HPDE6-E6E7 (cell line): ENCODE results near the gene TIMM50.
"Not testable (repeated sequence)": the region's sequence is repeated elsewhere in the genome, so short reads cannot be mapped to it uniquely, and the experiment has no call there.

Experiments
- DNase-seq: peaks from one replicate; pipeline ENCODE4 v3.0.0; 2011; ENCODE audit warnings: missing footprints; ENCODE audit errors: extremely low spot score

Gene TIMM50

GRCh38 chr19:39469567-39469966, 11.1 kb upstream of the TIMM50 start:
- DNase-seq = no peak

GRCh38 chr19:39470724-39471339, 9.8 kb upstream of the TIMM50 start:
- DNase-seq = no peak

- DNase-seq = no peak
Measured at GRCh38 chr19:39471756-39472536, 8.7 kb upstream of the TIMM50 start.

- DNase-seq = no peak
Measured at GRCh38 chr19:39472746-39473442, 7.7 kb upstream of the TIMM50 start.

GRCh38 chr19:39473443-39473960, 7.1 kb upstream of the TIMM50 start:
- DNase-seq = no peak

- DNase-seq = no peak
Measured at GRCh38 chr19:39474139-39474620, 6.5 kb upstream of the TIMM50 start.

- no peak for DNase-seq
Measured at GRCh38 chr19:39475748-39476147, 4.9 kb upstream of the TIMM50 start.

GRCh38 chr19:39479319-39479801, 1.3 kb upstream of the TIMM50 start:
- DNase-seq = not testable (repeated sequence)

GRCh38 chr19:39479916-39480315, 722 bp upstream of the TIMM50 start:
- DNase-seq = no peak

GRCh38 chr19:39481229-39481545, 549 bp downstream of the TIMM50 start:
- DNase-seq = no peak

- DNase-seq = no peak
Measured at GRCh38 chr19:39481676-39482075, 1.0 kb downstream of the TIMM50 start.

- DNase-seq = no peak
Measured at GRCh38 chr19:39483141-39483540, 2.5 kb downstream of the TIMM50 start.

GRCh38 chr19:39489756-39490155, 9.1 kb downstream of the TIMM50 start:
- DNase-seq = no peak

- DNase-seq = no peak
Measured at GRCh38 chr19:39492225-39492624, 11.6 kb downstream of the TIMM50 start.

- DNase-seq = no peak
Measured at GRCh38 chr19:39492788-39493187, 12.2 kb downstream of the TIMM50 start.

GRCh38 chr19:39494661-39495060, 14.0 kb downstream of the TIMM50 start:
- no peak for DNase-seq

GRCh38 chr19:39496063-39496462, 15.4 kb downstream of the TIMM50 start:
- DNase-seq = no peak

- DNase-seq = no peak
Measured at GRCh38 chr19:39497701-39497995, 17.0 kb downstream of the TIMM50 start.

GRCh38 chr19:39497996-39498797, 17.6 kb downstream of the TIMM50 start:
- no peak for DNase-seq

GRCh38 chr19:39498798-39499642, 18.4 kb downstream of the TIMM50 start, which contains the start of gene DLL3:
TSS of gene DLL3 (plus strand) at chr19:39498947. CDS start at chr19:39498975, 28 bp downstream.
- DNase-seq = no peak

- no peak for DNase-seq
Measured at GRCh38 chr19:39499932-39500331, 19.3 kb downstream of the TIMM50 start.
